Stimulated activated CD4-positive, alpha-beta T cell treated with anti-CD3 and anti-CD28 coated beads, Interleukin-1b, Interleukin-23, amount 100 ng/mL, for 4 hours (primary cell): Measurements from ENCODE around the gene ARSB.
"Not testable (repeated sequence)": the region's sequence is repeated elsewhere in the genome, so short reads cannot be mapped to it uniquely, and the experiment has no call there.

Source experiments
- DNase-seq, 2 donors: peaks; one replicate each; pipeline ENCODE4 v3.0.0-alpha.2; 2020; ENCODE audit warnings: low read depth in 2 of 2

The ARSB gene

DNA sequence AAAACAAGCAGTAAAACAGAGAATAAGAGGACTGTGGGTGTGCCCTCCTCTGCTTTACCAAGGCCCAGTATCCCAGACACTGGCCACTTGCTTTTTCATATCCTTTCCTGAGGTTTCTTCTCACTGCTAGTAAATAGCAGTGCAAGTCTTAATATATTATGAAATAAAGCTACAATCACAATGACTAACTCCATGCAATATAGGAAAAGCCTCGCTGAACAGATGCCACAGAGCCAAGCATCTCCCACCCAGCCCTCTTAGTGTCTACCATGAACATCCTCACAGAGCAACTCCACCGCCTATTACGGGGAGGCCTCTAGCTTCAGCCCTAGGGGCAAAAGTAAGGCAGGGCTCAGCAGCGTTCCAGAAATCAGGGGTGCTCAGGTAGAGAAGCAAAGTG, 205.8 kb downstream of the ARSB start:
- DNase-seq, result no peak

DNA sequence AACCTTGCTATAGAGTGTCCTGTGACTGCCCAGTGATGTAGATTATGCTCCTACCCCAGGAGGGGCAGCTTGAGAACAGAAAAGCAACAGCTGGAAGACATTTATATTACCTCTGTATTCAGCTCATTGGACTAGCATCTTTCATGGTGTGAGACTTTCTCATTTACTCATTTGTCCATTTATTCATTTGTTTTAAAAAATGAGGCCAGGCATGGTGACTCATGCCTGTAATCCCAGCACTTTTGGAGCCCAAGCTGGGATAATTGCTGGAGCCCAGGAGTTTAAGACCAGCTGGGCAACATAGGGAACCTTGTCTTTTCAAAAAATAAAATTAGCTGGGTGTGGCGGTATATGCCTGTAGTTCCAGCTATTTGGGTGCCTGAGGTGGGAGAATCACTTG, 206.6 kb downstream of the ARSB start:
- DNase-seq, result no peak

DNA sequence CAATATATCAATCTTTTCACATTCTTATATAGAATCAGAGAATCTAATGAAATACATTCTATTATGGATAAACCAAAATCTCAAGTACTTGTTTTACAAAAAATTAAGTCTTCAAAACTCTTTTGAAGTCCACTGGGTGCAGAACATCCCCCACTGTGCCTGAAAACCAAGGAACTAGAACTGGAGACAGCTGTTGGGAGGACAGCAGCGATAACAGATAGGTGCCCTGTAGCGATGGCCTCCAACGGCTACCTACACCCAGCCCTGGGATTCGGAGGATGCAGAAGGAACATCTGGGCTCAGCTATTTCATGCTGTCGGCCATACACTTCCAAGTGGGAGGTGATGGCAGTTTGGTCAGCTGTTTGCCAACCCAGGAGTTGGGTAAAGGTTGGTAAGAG, 207.2 kb downstream of the ARSB start:
- DNase-seq, result no peak

DNA sequence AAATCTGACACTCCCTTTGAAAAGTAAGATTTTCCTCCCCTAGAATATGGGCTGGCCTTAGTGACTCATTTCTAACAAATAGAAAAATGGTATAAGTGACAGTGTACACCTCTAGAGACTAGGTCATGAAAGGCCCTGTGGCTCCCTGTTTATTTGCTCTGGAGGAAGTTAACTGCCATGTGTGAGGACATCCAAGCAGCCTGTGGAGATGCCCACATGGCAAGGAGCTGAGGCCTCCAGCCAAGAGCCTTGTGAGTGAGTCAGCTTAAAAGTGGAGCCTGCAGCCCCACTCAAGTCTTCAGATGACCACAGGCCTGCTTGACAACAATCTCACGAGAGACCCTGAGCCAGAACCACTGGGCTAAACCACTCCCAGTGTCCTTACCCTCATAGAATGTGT, 208.5 kb downstream of the ARSB start:
- DNase-seq, result no peak

DNA sequence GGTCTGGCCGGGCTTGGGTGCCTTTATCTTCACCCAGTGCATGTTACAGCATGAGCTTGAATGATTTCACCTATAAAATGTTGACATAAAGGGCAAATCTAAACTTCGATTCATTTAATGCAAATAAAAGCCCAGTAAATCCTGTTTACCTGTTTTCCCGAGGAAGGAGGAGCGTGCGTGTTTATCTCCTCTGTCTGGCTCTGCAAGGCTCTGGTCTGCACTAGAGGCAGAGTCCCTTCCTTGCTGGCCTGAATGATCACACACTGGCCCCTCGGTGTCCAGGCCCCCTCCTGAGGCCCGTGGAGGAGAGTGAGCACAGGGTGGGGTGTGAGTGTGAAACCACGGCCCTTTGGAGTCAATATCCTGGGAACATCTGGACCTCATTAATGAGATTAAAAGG, 211.5 kb downstream of the ARSB start:
- DNase-seq, result no peak

DNA sequence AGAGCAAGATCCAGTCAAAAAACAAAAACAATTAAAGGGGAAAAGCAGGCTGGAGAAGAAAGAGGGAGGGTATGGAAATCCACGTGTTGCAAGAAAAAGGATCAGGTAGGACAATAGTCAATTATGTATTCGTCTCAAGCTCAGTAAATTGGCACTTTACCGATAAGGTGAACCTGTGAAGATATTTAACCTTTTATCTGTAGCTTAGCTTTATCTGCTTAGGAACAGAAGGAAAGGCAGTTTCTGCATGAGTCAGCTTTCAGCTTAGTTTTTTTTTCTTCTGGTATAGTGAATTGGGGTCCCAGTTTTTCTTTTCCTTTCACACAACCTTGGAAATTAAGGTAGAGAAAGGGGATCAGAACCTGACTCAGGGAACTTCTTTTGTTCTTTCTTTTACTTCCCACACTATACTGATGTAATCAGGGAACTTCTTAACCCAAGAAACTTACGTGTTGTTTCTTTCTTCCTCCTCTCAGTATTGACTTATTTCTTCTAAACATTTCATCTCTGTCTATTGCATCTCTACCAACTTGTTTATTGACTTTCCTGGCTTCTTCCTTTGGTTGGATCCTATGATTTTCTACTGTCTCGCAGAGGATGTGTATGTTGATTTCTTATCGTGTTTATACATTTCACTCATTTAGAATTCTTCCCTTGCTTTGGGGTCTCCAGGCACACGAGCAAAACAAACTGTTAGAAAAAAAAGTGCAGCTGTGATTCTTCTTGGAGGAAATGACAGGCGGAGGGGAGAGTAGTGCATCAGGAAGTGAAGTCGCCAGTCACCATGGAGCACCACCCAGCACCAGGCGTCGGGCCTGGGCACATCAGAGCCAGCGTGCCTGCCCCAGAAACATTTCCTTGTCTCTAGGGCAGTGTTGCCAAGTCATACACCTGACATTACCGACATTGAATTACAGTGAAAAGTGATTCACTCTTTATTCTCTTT, 213.6 kb downstream of the ARSB start:
- no peak for DNase-seq

DNA sequence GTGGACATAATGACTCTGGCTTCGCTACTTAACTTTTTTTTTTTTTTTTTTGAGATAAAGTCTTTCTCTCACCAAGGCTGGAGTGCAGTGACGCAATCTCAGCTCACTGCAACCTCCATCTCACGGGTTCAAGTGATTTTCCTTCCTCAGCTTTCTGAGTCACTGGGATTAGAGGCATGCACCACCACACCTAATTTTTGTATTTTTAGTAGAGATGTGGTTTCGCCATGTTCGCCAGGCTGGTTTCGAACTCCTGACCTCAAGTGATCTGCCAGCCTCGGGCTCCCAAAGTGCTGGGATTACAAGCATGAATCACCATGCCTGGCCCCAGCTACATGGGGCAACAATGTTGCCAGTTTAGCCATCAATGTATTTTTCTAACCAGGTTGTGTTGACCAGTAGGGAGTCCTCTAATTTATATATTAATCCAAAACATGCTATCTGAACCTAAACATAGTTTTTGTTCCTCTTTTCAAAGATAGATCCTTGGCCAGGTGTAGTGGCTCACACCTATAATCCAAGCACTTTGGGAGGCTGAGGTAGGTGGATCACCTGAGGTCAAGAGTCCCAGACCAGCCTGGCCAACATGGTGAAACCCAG, 216.2 kb downstream of the ARSB start:
- no peak for DNase-seq

DNA sequence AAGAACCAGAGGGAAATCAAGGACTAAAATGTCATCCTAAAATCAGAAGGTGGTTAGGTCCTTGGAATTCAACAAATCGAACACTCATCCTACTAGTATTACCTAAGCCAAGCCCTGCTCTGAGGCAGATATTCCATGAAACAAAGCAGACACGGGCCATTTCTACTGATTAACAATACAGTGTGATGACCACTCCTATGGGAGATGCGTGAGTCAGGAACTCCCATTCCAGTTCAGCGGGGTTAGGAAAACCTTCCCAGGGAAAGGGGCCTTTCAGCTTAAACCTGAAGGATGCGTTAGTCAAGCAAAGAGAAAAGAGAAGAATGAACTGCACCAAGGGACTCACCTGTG, 218.7 kb downstream of the ARSB start:
- no peak for DNase-seq

DNA sequence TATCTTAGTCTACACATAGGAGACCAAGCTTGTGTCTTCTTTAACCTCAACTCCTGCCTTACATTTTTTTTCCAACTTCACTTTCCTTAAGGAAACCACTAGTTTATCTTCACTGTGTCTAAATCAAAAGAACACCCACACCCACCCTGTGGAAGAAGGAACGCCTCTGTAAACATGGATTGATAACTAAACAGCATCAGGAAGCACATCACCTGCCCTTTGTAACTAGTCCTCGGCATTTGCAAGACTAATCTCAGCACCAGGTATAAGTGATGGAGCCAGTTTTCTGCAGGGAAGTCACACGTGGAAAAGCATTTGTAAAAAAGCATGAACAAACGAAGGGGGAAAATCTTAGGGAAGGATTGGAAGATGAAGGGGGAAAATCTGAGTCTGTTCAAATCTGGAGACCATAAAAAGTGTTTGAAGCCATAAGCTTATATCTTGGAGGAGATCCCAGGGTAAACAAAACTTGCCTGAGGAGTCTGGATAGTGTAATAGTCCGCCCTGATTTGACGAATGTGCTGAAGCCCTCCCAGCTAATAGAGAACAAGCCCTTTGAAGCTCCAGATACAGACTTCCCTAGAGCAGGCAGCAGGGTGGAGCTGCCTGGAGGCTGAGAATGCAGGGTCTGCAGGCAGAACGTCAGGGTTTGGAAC, 219.2 kb downstream of the ARSB start:
- no peak for DNase-seq

DNA sequence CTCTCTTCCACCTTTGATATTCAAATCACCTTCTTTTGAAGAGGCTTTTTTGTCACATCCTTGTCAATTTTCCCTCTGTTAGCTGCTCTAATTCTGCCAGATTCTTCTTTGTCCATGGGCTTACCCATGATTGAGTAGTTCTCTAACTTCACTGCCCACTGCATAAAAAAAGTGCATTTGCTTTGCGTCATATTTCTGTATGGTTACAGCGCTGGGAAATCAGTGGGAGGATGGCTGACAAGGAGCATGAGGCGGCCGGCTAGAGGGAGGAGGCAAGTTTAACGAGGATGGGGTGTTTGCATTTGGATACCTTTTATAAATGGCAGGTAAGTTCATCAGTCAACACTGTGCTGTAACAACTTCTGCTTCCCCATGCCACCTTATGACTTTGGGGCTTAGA, 220.0 kb downstream of the ARSB start:
- no peak for DNase-seq

DNA sequence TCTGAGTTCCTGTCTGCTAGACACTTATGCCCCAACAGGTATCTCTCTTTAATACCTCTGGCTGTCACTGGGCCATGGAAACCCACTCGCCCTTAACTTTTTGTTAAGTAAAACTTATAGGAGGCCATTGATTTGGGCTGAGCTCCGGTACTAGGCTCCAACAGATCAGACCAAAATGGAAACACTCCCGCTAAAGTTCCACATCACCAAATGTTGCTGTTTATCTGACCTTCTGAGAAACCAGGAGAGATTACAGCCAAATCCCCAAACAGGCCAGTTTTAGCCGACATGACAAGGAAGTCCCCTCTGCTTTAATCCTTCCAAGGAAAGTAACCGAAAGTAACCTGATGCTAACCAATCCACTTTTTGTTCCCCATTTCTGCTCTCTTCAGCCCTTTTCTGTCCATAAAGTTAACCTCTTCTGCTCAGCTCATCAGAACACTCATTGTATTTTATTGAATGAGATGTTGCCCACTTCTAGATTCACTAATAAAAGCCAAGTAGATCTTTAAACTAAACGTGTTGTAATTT, 221.4 kb downstream of the ARSB start:
- no peak for DNase-seq

DNA sequence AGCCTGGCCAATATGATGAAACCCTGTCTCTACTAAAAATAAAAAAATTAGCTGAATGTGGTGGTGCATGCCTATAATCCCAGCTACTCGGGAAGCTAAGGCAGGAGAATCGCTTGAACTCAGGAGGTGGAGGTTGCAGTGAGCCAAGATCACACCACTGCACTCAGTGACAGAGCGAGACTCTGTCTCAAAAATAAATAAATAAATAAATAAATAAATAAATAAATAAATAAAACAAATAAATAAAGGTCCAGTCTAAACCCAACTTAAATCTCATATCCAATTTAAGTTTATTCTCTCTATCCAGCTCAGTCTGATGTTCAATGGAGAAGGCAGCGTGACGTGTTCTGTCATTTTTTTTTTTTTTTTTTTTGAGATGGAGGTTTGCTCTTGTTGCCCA, 222.4 kb downstream of the ARSB start:
- DNase-seq, result not testable (repeated sequence)

DNA sequence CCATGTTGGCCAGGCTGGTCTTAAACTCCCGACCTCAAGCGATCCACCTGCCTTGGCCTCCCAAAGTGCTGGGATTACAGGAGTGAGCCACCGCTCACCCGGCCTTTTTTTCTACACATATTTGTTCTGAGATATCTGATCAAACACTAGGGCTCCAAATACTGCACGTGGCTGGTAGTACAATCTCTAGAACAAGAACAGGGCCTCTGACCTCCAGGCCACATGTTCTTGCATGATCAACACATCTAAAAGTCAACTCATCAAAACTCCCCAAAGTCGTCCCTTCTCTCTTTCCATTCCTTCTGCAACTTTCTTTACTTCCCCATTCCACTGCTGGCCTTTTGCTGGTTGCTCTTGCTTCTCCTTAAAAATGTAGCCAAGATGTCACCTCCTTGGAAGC, 223.3 kb downstream of the ARSB start:
- DNase-seq, result no peak

DNA sequence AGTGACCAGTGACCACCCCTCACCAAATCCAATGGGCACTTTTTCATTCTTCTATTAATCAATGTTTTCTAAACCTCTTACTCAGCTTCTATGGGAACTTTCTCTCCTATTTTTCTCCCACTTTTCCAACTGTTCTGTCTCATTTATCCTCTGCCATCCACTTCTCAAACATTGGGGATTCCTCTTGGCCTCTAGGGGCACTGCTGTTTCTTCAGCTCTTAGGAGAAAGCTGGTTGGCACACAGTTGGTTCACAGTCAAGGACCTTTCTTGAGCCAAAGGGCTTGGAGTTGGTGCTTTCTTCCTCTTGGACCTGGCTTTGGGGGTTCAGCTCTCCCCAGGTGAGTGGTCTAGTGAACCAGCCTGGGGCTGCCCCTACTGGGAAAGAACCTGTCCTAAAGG, 224.3 kb downstream of the ARSB start:
- DNase-seq, result no peak

DNA sequence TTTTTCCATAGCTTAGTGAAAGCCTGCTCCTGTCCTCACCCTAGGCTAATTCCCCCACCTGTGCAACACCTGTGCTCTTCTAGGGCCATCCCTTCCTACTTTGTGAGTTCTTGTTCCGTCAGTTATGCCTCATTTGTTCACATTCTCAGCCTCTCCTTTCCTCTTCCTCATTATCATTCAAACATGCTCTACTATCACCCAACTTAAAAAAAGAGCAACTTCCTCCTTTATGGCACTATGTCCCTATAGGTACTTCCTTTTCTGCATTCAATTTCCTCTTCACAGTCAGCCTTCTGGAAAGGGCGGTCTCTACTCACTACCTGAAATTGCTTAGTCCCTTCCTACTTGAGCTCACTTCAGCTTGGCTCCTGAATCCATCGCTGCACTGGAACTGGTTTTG, 224.7 kb downstream of the ARSB start:
- no peak for DNase-seq

DNA sequence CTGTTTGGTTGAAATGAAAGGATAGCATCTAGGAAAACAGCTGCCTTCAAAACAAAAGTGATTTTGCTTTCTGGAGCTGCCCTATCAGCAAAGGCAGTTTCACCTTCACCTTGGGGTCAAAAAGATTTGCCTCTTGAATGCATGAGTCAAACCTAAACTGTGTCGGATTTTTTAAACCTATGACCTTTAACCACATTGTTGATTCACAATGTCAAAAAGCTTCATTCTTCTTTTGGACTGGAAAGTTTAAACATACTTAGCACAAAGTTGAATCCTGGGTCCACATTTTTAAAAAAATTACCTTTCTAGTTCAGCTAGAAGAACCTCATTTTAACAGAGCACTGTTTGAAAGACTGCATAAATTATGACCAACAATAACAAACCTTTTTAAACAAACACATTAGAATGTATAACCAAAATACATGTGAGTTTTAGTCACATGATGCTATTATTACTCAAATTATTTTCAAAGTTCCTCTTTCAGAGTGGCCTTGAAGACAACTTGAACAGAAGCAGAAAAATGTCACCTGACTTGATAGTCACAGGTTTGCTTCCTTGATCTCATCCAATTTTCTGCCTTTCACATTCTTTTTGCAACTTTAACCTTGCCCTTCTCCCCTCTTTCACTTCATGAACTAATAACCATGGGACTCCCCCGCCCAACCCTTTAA, 226.8 kb downstream of the ARSB start:
- DNase-seq, result no peak

DNA sequence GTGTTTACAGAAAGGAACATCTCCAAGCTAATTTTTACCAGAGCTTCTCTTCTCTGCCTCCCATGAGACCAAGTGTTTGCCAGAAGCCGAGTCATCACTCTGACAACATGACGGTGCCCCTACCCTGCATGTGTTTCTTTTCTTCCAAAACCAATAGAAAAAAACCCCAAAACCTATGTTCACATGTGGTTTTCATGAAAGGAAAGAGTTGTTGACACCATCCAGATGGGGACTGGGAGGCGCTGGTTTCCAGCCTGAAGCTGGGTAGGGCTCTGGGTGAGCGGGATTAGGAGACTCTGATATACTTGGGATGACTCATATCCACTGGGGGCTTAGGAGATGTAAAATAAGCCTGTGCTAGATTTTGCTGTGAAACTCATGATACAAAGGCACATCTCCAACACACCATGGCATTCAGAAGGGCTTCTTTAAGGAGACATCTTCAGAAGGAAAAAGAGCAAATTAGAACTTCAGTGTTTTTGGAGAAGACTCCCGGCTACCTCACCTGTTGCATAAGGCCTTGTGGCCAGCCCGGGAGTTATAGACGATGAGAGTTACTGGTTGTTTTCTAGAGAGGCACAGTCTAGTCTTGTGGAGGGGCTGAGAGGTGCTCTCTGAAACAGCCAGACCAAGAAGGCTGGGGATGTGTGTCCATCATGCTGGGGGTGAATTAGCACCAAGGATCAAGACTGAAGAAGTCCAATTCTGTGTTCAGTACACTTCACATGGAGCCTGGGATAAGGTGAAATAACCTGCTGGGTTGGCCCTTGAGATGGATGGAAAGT, 227.6 kb downstream of the ARSB start:
- no peak for DNase-seq

DNA sequence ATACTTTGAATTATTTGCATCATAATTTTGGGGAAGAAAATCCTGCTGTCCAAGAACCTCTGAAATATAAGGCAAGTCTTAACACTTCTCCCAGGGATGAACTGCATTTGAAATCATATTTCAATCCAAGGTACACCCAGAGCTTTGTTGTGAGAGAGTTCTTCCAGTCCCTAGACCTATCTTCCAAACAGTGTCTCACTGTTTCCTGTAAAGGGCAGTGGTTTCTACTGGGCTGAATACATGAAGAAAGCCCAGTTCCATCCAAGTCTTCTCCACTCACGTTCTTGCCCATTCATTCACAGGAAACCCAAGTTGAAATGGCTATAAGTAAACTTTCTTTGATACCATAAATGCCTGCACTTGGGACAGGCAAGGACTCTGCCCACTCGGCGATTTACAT, 228.3 kb downstream of the ARSB start:
- no peak for DNase-seq

DNA sequence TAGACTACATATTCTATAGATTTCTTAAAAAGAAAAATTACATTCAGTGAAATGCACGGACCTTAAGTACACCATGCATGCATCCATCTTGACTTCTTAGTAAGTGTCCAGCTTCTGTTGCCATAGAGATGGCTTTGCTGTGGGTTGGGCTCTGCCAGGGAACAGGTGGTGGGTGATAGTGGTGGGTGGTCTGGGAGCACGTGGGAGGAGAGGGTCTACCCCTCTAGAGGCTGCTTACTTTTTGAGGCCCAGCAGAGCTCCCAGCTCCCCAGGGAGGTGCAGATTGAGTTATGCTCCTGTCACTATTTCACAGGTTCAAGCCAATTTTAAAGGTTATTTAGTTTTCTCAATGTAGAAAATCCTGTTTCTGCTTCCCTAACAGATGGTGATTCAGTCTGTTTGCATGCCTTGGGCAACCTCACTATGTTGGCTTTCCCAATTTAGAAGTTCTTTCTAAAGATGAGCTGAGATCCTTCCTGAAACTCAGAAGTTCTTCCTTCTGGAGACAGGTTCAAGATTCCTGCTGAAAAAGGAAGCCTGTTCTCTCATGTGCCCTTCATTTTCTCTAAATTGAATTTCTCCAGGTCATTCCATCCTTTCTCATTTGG, 229.2 kb downstream of the ARSB start:
- no peak for DNase-seq

DNA sequence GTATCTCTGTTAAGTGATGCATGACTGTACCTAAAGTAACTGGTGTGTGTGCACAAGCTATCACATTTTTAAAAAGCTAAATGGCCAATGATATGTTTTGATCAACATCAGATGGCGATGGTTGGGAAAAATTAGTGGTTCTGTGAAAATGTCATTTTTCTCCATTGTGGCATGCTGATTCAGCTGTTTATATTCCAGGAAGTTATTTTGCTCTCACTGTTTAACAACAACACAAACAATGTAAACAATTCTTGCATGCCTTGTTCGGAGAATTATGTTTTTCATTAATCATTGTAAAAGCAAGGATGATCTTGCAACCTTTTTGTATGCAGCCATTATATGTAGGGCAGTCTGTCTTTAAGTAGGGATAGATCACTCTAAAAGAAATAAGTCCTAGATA, 230.5 kb downstream of the ARSB start:
- no peak for DNase-seq

DNA sequence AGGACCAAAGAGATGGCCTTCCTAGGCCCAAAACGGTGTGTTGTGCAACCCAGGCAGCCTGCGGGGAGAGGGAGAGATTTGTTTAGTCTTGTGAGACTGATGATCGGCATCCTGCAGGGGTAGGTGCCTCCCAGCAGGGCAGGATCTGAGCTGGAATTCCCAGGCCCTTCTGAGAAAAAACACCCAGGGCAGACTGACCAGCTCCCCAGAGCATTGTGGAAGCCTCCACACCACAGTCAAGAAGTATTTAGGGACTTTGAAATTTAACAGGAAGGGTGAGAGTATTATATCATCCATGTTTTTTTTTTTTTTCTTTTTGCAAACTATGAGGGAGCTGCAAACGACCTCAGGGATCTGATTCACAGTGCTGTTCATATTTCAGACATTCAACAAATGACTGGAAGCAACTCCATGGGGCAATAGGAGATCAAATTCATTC, 232.0 kb downstream of the ARSB start:
- no peak for DNase-seq
